Measurements from ENCODE around the gene GALNT11. TPM values are rescaled to one million over a fixed set of nuclear protein-coding genes. Genes with fewer than 3 reads are reported as not detected.

GALNT11 gene
- total and polyA plus RNA-seq, 2 of the 4 experiments (the other 2 are of a cell fraction): 24.4 to 29.3 TPM

GRCh38 chr7:152076940-152077933 lies 51.8 kb downstream of the GALNT11 start:
- in situ Hi-C loops (cut with MboI; ENCODE audit: low sequenced_read_pairs) (no loop called here), dilution Hi-C loops (cut with HindIII; ENCODE audit: low sequenced_read_pairs, unreplicated experiment) (no loop called here), intact Hi-C loops (cut with micrococcal nuclease) (no loop called here)
- no peak overlapping the region for H2BK20ac ChIP-seq (ENCODE audit: low read depth, low read length)
- BruUV-seq (replicated peaks): no TSS peak
- H3K4ac ChIP-seq (ENCODE audit: low read depth, low read length): no peak overlapping the region
- H3K9ac ChIP-seq (ENCODE audit: low read depth, low read length): no peak overlapping the region
- no peak overlapping the region for H4K8ac ChIP-seq (ENCODE audit: low read depth in 2 of 2, low read length in 2 of 2)
- no peak overlapping the region for H3K27ac ChIP-seq (ENCODE audit: insufficient read depth, low read length)
- no peak overlapping the region for H2AK5ac ChIP-seq (ENCODE audit: low read depth, low read length)
- H3K36me3 ChIP-seq (ENCODE audit: control insufficient read depth, insufficient read depth, low read length): no peaks in the 10 kb centered on the region
- 0 out of 2 replicates have a peak, but pooled peaks cover 1% of the 10 kb centered on the region for H3K4me1 ChIP-seq (ENCODE audit: control insufficient read depth, insufficient read depth, low read length)
- ChIA-PET CTCF (no interaction called here), POLR2A (ENCODE audit: unreplicated experiment) (no interaction called here)
- no peak for ATAC-seq (ENCODE audit: low read depth)
- no peak overlapping the region for H3K18ac ChIP-seq (ENCODE audit: low read depth, low read length)
- WGBS, 2 experiments (ENCODE audit: extremely low coverage in 2 of 2, insufficient read length in 1 of 2): no CpG with 5 or more reads among the region's 8 CpGs
- H2BK120ac ChIP-seq (ENCODE audit: low read depth, low read length): no peak overlapping the region
- no peak overlapping the region for H3K56ac ChIP-seq (ENCODE audit: extremely low read depth, insufficient read depth, low read length)
- no peaks in the 10 kb centered on the region for H4K20me1 ChIP-seq (ENCODE audit: insufficient read depth, low read length)
- no peak overlapping the region for H4K91ac ChIP-seq (ENCODE audit: insufficient read depth, low read depth, low read length)
- H3K9me1 ChIP-seq (ENCODE audit: insufficient read depth, low read length): peaks cover 4% of the 10 kb centered on the region; the same call in 1 of the 2 replicates
- H3K9me3 ChIP-seq (ENCODE audit: control insufficient read depth, insufficient read depth, low read length): no peaks in the 10 kb centered on the region
- H4K5ac ChIP-seq (ENCODE audit: low read depth, low read length): no peak overlapping the region
- no peak overlapping the region for H3K4me3 ChIP-seq (ENCODE audit: insufficient read depth, low read depth, low read length)
- H2AFZ ChIP-seq (replicated peaks; ENCODE audit: low read length, poor library complexity): no peak overlapping the region
- H2AK9ac ChIP-seq (replicated peaks; ENCODE audit: low read depth, low read length, poor library complexity): no peak overlapping the region
- no peak overlapping the region for H2BK15ac ChIP-seq (ENCODE audit: low read depth, low read length)
- H2BK5ac ChIP-seq (ENCODE audit: low read depth, low read length, poor library complexity, severe bottlenecking): no peak overlapping the region
- peaks cover 6 to 18% of the 10 kb centered on the region in 2 experiments for H3K79me1 ChIP-seq (ENCODE audit: low read depth in 1 of 2, low read length in 2 of 2)
- no peak overlapping the region for H3K4me2 ChIP-seq (ENCODE audit: low read depth, low read length)
- no peak overlapping the region for H3K14ac ChIP-seq (replicated peaks; ENCODE audit: low read depth, low read length)
- H3K27me3 ChIP-seq (ENCODE audit: control insufficient read depth, insufficient read depth, low read length): no peaks in the 10 kb centered on the region
- no peak overlapping the region for H3K23ac ChIP-seq (ENCODE audit: low read depth, low read length)
- peak; percentile 18 for DNase-seq
- no peak for TF ChIP-seq NFE2L2 (IDR thresholded peaks at IDR 0.05; ENCODE audit: low read depth, low read length)
- TF ChIP-seq ELK1 (IDR thresholded peaks at IDR 0.05; ENCODE audit: borderline replicate concordance, low read depth, low read length): no peak
- no peak for TF ChIP-seq BHLHE40 (IDR thresholded peaks at IDR 0.05; ENCODE audit: low read depth, low read length)
- no peak for TF ChIP-seq CEBPB (IDR thresholded peaks at IDR 0.05; ENCODE audit: low read depth, low read length)
- no peak for TF ChIP-seq RAD21 (IDR thresholded peaks at IDR 0.05; ENCODE audit: low read length)
- no peak for TF ChIP-seq MAFK (IDR thresholded peaks at IDR 0.05; ENCODE audit: low read depth, low read length)
- no peak for TF ChIP-seq USF2 (IDR thresholded peaks at IDR 0.05; ENCODE audit: low read depth, low read length)
- no peak for TF ChIP-seq RCOR1 (IDR thresholded peaks at IDR 0.05; ENCODE audit: insufficient replicate concordance, low read length)
- no peak for TF ChIP-seq SMC3 (IDR thresholded peaks at IDR 0.05; ENCODE audit: low read depth, low read length)
- no peak for TF ChIP-seq CTCF (conservative IDR thresholded peaks at IDR 0.05; ENCODE audit: low read depth, low read length)
- TF ChIP-seq MXI1 (IDR thresholded peaks at IDR 0.05; ENCODE audit: borderline replicate concordance, low read depth, low read length): no peak
- no peak for TF ChIP-seq CHD1 (IDR thresholded peaks at IDR 0.05; ENCODE audit: low read depth, low read length)
- no peak for TF ChIP-seq POLR2A (IDR thresholded peaks at IDR 0.05; ENCODE audit: low read depth, low read length)
- TF ChIP-seq FOS (IDR thresholded peaks at IDR 0.05; ENCODE audit: low read depth, low read length): no peak

Data from IMR-90 (cell line).